Jurkat, Clone E6-1 (cell line): ENCODE measurements around the gene TLCD3B.

Experiments used
- DNase-seq: peaks from one replicate; pipeline ENCODE4 v3.0.0-alpha.2; 2011; ENCODE audit warnings: low read depth, low spot score
- H3K4me3 ChIP-seq: 2 replicates; pipeline ENCODE4 v1.5.1; 2011; ENCODE audit warnings: mild to moderate bottlenecking, low read length, control low read depth, moderate library complexity

TLCD3B gene

DNA sequence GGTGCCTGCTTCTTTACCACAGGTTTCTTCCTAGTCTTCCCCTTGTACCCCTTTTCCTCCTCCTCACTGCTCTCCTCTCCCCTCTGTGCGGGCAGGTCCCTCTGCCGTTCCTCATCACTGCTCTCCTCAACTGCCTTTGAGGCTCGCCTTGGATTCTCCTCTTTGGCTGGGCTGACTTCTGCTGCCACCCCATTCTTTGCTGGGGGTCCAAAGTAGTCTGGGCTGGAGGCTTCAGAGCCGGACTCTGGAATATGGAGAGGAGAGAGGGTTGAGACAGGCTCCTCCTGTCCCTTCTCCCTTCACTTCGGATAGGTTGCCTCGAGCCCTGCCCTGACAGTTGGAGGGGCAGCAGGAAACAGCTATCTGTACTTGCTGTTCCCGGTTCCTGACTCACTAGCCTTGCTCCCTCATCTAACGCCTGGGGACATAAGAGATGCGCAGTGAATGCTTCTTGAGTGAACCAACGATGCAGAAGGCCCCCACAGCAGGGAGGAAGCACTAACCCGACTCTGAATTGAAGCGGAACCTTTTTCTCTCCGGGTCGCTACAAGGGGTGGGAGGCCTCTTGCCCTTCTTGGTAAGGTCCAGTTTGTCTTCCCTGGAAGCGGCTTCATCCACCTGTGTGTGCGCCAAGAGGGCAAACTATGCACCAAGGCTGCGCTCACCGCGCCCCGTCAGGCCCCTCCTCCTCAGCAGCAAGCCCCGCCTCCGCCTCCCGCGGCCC, 36.3 kb downstream of the TLCD3B start:
- DNase-seq: no peak
- peak overlapping the region; percentile 96 for H3K4me3 ChIP-seq

DNA sequence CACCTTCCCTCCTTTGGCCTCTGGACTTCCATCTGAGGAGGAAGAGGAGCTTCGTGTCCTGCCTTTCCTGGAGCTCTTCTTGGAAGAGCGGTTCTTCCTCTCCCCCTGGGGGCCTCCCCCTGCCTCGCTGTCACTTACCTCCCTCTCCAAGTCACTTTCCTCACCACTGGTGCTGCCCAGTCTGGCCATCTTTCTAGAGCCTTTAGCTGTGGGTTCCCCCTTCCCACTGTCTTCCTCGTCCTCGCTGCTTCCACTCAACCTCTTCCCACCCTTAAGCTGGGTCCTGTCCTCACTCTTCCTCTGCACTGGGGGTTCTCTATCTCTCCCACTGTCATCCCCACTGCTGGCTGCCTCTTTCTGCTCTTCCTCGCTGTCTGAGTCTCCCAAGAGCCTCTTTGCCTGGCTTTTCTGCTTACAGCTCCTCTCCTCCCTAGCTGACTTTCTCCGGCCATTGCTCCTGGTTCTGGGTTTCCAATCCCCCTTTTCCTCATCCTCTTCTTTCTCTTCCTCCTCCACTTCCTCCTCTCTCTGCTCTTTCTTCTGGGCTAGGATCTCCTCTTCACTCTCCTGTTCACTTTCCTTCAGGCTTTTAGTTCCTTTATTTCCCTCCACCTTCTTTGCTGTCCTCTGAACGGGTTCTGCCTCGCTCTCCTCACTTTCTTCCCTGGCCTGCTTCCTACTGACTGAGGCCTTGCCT, 37.0 kb downstream of the TLCD3B start:
- DNase-seq: no peak
- peak overlapping the region; percentile 96 for H3K4me3 ChIP-seq

- H3K4me3 ChIP-seq: no peak overlapping the region
- no peak for DNase-seq
Observed at GRCh38 chr16:29993191-29993902, 37.7 kb downstream of the TLCD3B start.

DNA sequence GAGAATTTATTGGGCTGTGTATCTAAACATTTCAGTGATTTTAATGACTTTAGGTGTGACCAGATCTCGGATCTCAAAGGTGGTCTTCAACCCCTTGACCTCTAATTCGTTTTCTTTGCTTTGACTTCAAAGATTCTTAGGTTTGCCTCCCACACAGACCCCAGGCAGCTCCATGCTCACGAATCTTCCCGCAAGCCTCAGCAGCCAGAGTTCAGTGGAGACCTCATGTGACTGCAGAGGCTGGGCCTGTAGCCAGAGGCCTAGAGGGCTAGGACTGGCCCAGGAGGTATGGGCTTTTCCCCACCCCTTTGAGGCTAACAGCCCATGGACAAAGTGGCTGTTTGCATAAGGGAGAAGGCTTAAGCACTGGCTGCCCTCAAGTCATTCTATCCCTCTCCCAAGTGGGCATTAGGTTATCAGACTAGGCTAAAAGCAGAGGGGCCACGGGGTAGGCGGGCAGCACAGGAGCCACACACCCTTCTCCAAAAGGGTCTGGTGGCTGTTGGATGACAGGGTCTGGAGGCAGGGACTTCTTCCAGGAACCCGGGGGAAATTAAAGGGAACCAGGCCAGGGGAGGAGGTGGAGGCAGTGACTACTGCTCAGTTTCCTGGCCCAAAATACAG, 38.6 kb downstream of the TLCD3B start:
- DNase-seq: no peak
- no peak overlapping the region for H3K4me3 ChIP-seq

GRCh38 chr16:29991571-29991904, 39.5 kb downstream of the TLCD3B start:
- no peak overlapping the region for H3K4me3 ChIP-seq
- no peak for DNase-seq

GRCh38 chr16:29990883-29991570, 40.0 kb downstream of the TLCD3B start:
- H3K4me3 ChIP-seq: no peak overlapping the region
- no peak for DNase-seq

- H3K4me3 ChIP-seq: no peak overlapping the region
Observed at GRCh38 chr16:29990034-29990433, 41.0 kb downstream of the TLCD3B start.

GRCh38 chr16:29989111-29989858, 41.8 kb downstream of the TLCD3B start:
- no peak for DNase-seq

More at GRCh38 chr16:29990034-29990433, 41.0 kb downstream of the TLCD3B start:
- DNase-seq: no peak

DNA sequence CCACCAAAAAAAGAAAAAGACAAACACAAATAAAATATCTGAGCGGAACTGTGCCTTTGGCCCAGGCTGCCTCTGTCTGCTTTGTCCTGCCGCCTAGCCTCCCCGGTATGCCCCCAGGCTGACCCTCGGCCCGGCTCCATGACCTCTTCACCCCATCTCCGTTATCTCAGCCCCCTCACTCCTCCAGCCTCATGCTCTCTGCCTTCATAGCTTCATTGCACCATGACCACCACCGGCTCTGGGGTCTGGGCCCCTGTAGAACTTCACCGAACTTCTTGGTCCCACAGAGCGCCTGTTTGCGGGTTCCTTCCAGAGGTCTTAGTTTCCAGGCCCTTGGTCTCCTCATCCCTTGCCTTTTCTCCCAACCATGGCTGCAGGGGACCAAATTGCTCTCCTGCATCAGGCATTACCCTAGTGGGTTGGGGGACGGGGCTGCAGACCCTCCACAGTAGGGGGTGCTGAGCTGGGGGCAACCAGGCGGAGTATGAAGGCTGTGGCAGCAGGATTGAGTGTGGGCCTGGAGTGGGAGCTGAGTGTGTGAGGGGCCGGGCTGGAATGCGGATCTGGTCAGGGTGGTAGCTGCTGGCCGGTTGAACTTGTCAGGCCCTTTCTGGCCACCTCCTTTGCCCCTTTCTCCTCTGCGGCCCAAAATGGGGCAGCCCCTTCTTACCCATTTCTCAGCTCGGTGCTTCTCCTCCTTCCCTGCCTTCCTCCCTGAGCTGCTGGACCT, 42.6 kb downstream of the TLCD3B start:
- DNase-seq: no peak
- no peak overlapping the region for H3K4me3 ChIP-seq

More at GRCh38 chr16:29989111-29989858, 41.8 kb downstream of the TLCD3B start:
- no peak overlapping the region for H3K4me3 ChIP-seq

DNA sequence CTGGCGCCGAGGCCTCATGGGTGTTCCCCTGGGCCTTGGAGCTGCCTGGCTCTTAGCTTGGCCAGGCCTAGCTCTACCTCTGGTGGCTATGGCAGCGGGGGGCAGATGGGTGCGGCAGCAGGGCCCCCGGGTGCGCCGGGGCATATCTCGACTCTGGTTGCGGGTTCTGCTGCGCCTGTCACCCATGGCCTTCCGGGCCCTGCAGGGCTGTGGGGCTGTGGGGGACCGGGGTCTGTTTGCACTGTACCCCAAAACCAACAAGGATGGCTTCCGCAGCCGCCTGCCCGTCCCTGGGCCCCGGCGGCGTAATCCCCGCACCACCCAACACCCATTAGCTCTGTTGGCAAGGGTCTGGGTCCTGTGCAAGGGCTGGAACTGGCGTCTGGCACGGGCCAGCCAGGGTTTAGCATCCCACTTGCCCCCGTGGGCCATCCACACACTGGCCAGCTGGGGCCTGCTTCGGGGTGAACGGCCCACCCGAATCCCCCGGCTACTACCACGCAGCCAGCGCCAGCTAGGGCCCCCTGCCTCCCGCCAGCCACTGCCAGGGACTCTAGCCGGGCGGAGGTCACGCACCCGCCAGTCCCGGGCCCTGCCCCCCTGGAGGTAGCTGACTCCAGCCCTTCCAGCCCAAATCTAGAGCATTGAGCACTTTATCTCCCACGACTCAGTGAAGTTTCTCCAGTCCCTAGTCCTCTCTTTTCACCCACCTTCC, 43.5 kb downstream of the TLCD3B start:
- DNase-seq: no peak
- no peak overlapping the region for H3K4me3 ChIP-seq

- H3K4me3 ChIP-seq: no peak overlapping the region
- no peak for DNase-seq
Observed at GRCh38 chr16:29986931-29987330, 44.1 kb downstream of the TLCD3B start.

DNA sequence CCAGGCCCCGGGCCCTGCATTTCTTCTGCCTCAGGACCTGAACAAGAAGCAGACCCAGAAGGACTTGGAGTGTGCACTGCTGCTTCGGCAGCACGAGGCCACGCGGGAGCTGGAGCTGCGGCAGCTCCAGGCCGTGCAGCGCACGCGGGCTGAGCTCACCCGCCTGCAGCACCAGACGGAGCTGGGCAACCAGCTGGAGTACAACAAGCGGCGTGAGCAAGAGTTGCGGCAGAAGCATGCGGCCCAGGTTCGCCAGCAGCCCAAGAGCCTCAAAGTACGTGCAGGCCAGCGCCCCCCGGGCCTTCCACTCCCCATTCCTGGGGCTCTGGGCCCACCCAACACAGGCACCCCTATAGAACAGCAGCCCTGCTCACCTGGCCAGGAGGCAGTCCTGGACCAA, 44.8 kb downstream of the TLCD3B start:
- no peak for DNase-seq
- no peak overlapping the region for H3K4me3 ChIP-seq

DNA sequence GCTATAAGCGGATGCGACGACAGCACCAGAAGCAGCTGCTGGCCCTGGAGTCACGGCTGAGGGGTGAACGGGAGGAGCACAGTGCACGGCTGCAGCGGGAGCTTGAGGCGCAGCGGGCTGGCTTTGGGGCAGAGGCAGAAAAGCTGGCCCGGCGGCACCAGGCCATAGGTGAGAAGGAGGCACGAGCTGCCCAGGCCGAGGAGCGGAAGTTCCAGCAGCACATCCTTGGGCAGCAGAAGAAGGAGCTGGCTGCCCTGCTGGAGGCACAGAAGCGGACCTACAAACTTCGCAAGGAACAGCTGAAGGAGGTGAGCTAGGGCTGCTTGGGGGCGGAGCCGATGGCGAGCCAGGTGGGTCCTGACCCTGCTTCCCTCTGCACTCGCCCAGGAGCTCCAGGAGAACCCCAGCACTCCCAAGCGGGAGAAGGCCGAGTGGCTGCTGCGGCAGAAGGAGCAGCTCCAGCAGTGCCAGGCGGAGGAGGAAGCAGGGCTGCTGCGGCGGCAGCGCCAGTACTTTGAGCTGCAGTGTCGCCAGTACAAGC, 45.7 kb downstream of the TLCD3B start:
- no peak overlapping the region for H3K4me3 ChIP-seq
- DNase-seq: no peak

- no peak for DNase-seq
Observed at GRCh38 chr16:29984764-29985147, 46.3 kb downstream of the TLCD3B start.

DNA sequence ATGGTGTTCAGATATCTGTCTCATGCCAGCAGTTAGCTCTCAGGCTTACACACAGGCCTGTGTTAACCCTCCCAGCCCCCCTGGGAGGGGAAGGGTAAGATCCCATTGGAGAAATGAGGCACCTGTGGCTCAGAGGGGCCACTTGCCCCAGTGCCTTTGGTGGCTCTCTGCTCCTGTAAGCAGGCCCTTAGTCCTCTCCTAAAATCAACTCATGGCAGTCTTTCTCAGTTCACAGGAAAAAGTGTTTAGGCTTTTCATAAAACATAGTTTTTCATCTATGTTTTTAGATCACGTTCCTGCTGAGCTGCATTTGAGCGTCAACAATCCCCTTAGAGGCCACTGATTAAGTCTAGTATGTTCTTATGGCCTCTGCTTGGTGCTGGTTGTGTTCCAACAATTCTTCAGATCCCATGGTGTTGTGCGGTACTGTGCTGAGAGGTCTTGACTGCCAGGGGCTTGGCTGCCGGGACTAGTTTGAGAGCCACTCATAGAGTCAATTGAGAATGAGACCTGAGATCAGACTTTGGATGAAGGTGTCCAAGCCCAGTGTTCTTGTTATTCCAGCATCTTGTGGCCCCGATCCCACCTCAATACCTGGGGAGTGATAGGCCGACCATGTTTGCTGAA, 46.8 kb downstream of the TLCD3B start:
- H3K4me3 ChIP-seq: no peak overlapping the region
- no peak for DNase-seq

More at GRCh38 chr16:29984764-29985147, 46.3 kb downstream of the TLCD3B start:
- H3K4me3 ChIP-seq: no peak overlapping the region

DNA sequence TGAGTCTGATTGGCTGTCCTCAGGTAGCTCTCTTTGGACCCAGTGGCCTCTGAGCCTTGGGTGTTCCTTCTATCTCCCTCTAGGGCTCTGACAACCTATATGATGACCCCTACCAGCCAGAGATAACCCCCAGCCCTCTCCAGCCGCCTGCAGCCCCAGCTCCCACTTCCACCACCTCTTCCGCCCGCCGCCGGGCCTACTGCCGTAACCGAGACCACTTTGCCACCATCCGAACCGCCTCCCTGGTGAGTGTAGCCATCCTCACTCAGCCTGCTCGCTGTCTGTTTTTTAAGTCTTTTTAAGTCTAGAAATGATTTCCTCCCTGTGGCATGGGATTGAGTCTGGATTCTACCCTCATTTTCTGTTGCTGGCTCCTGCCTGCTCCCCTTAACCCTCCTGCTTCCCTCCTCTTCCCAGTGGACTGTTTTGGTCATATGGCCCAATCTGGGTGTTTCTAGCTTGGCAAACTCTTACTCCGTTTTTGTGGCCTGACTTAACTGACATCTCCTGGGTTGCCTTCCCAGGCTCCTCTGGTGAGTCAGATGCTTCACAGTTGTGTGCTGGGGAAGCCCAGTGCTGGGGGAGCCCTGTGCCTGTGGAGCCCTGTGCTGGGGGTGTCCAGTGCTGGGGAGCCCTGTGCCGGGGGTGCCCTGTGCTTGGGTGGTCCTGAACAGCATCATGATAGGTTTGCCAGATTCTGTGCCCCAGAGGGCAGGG, 47.5 kb downstream of the TLCD3B start:
- no peak for DNase-seq
- H3K4me3 ChIP-seq: no peak overlapping the region
